K562 (cell line): ENCODE results near the gene TSC1. TPM values are rescaled to one million over a fixed set of nuclear protein-coding genes. Genes with fewer than 3 reads are reported as not detected.

Source experiments
- BCOR ChIP-seq: fragments of 450-650 bp; IDR thresholded peaks from 2 replicates; pipeline ENCODE4 v1.6.1; 2016
- CBX3 ChIP-seq, 2 experiments: IDR thresholded peaks; 1 replicate in 1 of 2; 2 replicates in 1 of 2; pipeline ENCODE4 v1.6.1; 2012; ENCODE audit warnings: inconsistent platforms in 2 of 2, low read length in 2 of 2, borderline replicate concordance in 1 of 2, control low read depth in 1 of 2
- CEBPZ ChIP-seq: fragments of 150-350 bp; IDR thresholded peaks from 2 replicates; pipeline ENCODE4 v1.6.1; 2014; ENCODE audit warnings: low read depth, mild to moderate bottlenecking, low read length, borderline replicate concordance
- CHCHD3 ChIP-seq: fragments of 250-450 bp; sonication (Bioruptor Pico); IDR thresholded peaks from 2 replicates; pipeline ENCODE4 v2.1.2; 2022; ENCODE audit warnings: mild to moderate bottlenecking
- ESRRA ChIP-seq: fragments of 450-650 bp; IDR thresholded peaks from 2 replicates; pipeline ENCODE4 v1.6.1; 2014; ENCODE audit warnings: low read depth, mild to moderate bottlenecking, moderate library complexity, borderline replicate concordance
- FOSL1 ChIP-seq: fragments of 200-800 bp; sonication (Bioruptor generic); conservative IDR thresholded peaks from 2 replicates; pipeline ENCODE4 v1.6.1; 2016; ENCODE audit warnings: missing genetic modification characterization, missing compliant biosample characterization
- GATAD2A ChIP-seq: fragments of 450-650 bp; IDR thresholded peaks from 2 replicates; pipeline ENCODE4 v1.6.1; 2017
- HCFC1 ChIP-seq: IDR thresholded peaks from 2 replicates; pipeline ENCODE4 v1.6.1; 2012; ENCODE audit warnings: low read depth, low read length, improper control_type of control experiment
- HDGF ChIP-seq: fragments of 450-650 bp; IDR thresholded peaks from 2 replicates; pipeline ENCODE4 v1.6.1; 2016
- MYNN ChIP-seq, 2 experiments: sonication (generic); formaldehyde crosslinking in 1 of 2; IDR thresholded peaks; 2 replicates each; pipeline versions ENCODE4 v1.5.0 to v1.6.1; 2016 to 2020; ENCODE audit warnings: antibody characterized with exemption in 1 of 2, missing genetic modification reagents in 1 of 2
- NUFIP1 ChIP-seq: fragments of 450-650 bp; IDR thresholded peaks from 2 replicates; pipeline ENCODE4 v1.6.1; 2018; ENCODE audit not compliant: partially characterized antibody
- TRIM24 ChIP-seq, 2 experiments: fragments of 450-650 bp; IDR thresholded peaks; 2 replicates each; pipeline ENCODE4 v1.6.1; 2016
- XRCC5 ChIP-seq: fragments of 200-400 bp; formaldehyde crosslinking; IDR thresholded peaks from 2 replicates; pipeline ENCODE4 v1.6.1; 2017; ENCODE audit warnings: low read depth, mild to moderate bottlenecking, low read length
- ZNF3 ChIP-seq: fragments of 250-450 bp; sonication (Bioruptor Pico); IDR thresholded peaks from 2 replicates; pipeline ENCODE4 v1.5.0; 2021; ENCODE audit warnings: mild to moderate bottlenecking, moderate library complexity
- ZNF316 ChIP-seq: fragments of 450-650 bp; IDR thresholded peaks from 2 replicates; pipeline ENCODE4 v1.6.1; 2016
- polyA plus RNA-seq, 8 experiments: library from polyadenylated mRNA; depleted of rRNA in 4 of 8; stranded (reverse) in 5 of 8; unstranded in 3 of 8; fragments of >200 nt; fragmentation: Nextera tagmentation in 2 of 8; fragmentation: Illumina TruSeq in 1 of 8; extraction: Ambion mirVana in 2 of 8; extraction: Trizol in 1 of 8; gene quantifications; 2 replicates each; pipeline versions ENCODE4 v1.2.1 to v1.2.3, GENCODE V29; 2011 to 2014; ENCODE audit warnings: inconsistent platforms in 1 of 8, missing spikeins in 1 of 8
- total RNA-seq, 7 experiments: library from RNA; depleted of rRNA in 6 of 7; stranded (reverse); fragments of >200 nt in 6 of 7; fragmentation: Illumina TruSeq in 2 of 7; extraction: Trizol in 2 of 7; gene quantifications; 2 replicates each; pipeline versions ENCODE4 v1.2.1 to v1.2.3, GENCODE V29; 2011 to 2021; ENCODE audit warnings: low replicate concordance in 1 of 7
- TF ChIP-seq, protein P1 (sequence below): fragments of 250-450 bp; sonication (Bioruptor Pico); IDR thresholded peaks from 2 replicates; pipeline ENCODE4 v1.5.0; 2021
- TF ChIP-seq, protein P2 (sequence below): IDR thresholded peaks from 3 replicates; pipeline ENCODE4 v1.6.1; 2011; ENCODE audit warnings: borderline replicate concordance, mild to moderate bottlenecking; ENCODE audit not compliant: insufficient read length, insufficient read depth
- TF ChIP-seq, protein P3 (sequence below): fragments of 250-450 bp; sonication (Bioruptor Pico); IDR thresholded peaks from 2 replicates; pipeline ENCODE4 v1.8.0; 2022; ENCODE audit warnings: moderate library complexity, mild to moderate bottlenecking, inconsistent platforms
- TF ChIP-seq, protein P4 (sequence below): fragments of 200-400 bp; formaldehyde crosslinking; IDR thresholded peaks from 2 replicates; pipeline ENCODE4 v1.6.1; 2017; ENCODE audit warnings: mild to moderate bottlenecking, low read depth, low read length, moderate library complexity

TSC1 gene
- total and polyA plus RNA-seq, 9 of the 15 experiments (the other 6 are each of a cell fraction or from before 2014, with no cell fraction given), result 6.9 to 37.6 (median 18.6) TPM

GRCh38 chr9:132945186-132946130 lies 1.0 kb upstream of the TSC1 start (continued):
- TF ChIP-seq ZNF316, result no peak
- no peak for TF ChIP-seq CHCHD3 (CRISPR knock-in tag)
- TF ChIP-seq ESRRA, result peak; percentile 62
- TF ChIP-seq XRCC5, result no peak
- TF ChIP-seq CBX3 (IDR thresholded peaks at IDR 0.05; ENCODE audit: borderline replicate concordance in 1 of 2, low read length in 2 of 2), result 0 out of 3 replicates have a peak, but pooled peaks of 1 of the 2 experiments have one; percentile 65
- peak; percentile 19; the same call in 1 of the 2 replicates for TF ChIP-seq FOSL1
- no peak for TF ChIP-seq HCFC1
- TF ChIP-seq, protein P1, sequence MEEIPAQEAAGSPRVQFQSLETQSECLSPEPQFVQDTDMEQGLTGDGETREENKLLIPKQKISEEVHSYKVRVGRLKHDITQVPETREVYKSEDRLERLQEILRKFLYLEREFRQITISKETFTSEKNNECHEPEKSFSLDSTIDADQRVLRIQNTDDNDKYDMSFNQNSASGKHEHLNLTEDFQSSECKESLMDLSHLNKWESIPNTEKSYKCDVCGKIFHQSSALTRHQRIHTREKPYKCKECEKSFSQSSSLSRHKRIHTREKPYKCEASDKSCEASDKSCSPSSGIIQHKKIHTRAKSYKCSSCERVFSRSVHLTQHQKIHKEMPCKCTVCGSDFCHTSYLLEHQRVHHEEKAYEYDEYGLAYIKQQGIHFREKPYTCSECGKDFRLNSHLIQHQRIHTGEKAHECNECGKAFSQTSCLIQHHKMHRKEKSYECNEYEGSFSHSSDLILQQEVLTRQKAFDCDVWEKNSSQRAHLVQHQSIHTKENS (CRISPR knock-in tag), result no peak
- peak; percentile 100 for TF ChIP-seq BCOR
- no peak for TF ChIP-seq CEBPZ
- TF ChIP-seq TRIM24 (IDR thresholded peaks at IDR 0.05), result no peak
- TF ChIP-seq, protein P2, sequence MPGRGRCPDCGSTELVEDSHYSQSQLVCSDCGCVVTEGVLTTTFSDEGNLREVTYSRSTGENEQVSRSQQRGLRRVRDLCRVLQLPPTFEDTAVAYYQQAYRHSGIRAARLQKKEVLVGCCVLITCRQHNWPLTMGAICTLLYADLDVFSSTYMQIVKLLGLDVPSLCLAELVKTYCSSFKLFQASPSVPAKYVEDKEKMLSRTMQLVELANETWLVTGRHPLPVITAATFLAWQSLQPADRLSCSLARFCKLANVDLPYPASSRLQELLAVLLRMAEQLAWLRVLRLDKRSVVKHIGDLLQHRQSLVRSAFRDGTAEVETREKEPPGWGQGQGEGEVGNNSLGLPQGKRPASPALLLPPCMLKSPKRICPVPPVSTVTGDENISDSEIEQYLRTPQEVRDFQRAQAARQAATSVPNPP, result no peak
- no peak for TF ChIP-seq NUFIP1
- no peak for TF ChIP-seq MYNN (IDR thresholded peaks at IDR 0.05)
- no peak for TF ChIP-seq MYNN (CRISPR knock-in tag; IDR thresholded peaks at IDR 0.05)
- TF ChIP-seq ZNF3 (CRISPR knock-in tag), result no peak
- TF ChIP-seq, protein P3, sequence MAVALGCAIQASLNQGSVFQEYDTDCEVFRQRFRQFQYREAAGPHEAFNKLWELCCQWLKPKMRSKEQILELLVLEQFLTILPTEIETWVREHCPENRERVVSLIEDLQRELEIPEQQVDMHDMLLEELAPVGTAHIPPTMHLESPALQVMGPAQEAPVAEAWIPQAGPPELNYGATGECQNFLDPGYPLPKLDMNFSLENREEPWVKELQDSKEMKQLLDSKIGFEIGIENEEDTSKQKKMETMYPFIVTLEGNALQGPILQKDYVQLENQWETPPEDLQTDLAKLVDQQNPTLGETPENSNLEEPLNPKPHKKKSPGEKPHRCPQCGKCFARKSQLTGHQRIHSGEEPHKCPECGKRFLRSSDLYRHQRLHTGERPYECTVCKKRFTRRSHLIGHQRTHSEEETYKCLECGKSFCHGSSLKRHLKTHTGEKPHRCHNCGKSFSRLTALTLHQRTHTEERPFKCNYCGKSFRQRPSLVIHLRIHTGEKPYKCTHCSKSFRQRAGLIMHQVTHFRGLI, result no peak
- TF ChIP-seq, protein P4, sequence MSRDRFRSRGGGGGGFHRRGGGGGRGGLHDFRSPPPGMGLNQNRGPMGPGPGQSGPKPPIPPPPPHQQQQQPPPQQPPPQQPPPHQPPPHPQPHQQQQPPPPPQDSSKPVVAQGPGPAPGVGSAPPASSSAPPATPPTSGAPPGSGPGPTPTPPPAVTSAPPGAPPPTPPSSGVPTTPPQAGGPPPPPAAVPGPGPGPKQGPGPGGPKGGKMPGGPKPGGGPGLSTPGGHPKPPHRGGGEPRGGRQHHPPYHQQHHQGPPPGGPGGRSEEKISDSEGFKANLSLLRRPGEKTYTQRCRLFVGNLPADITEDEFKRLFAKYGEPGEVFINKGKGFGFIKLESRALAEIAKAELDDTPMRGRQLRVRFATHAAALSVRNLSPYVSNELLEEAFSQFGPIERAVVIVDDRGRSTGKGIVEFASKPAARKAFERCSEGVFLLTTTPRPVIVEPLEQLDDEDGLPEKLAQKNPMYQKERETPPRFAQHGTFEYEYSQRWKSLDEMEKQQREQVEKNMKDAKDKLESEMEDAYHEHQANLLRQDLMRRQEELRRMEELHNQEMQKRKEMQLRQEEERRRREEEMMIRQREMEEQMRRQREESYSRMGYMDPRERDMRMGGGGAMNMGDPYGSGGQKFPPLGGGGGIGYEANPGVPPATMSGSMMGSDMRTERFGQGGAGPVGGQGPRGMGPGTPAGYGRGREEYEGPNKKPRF, result no peak
- no peak for TF ChIP-seq GATAD2A
- peak; percentile 96 for TF ChIP-seq HDGF
